SIG-M5 treated with dmso at 0.1 percent for 504 hours (cell line): ENCODE data around the gene FBXL17.

Source experiments
- DNase-seq: peaks from one replicate; lab custom pipeline; 2025; ENCODE audit not compliant: unreplicated experiment; lab: John Stamatoyannopoulos, UW

Gene FBXL17

GRCh38 chr5:108016101-108016500 lies 365.8 kb downstream of the FBXL17 start:
- DNase-seq: no peak

GRCh38 chr5:108006791-108007190 lies 375.1 kb downstream of the FBXL17 start:
- DNase-seq: no peak

- peak; percentile 27 for DNase-seq
Observed at GRCh38 chr5:108003178-108003577, 378.7 kb downstream of the FBXL17 start.

- no peak for DNase-seq
Observed at GRCh38 chr5:108001222-108001621, 380.7 kb downstream of the FBXL17 start.

- no peak for DNase-seq
Observed at GRCh38 chr5:107997338-107997980, 384.4 kb downstream of the FBXL17 start.

- no peak for DNase-seq
Observed at GRCh38 chr5:107993341-107993740, 388.6 kb downstream of the FBXL17 start.

- no peak for DNase-seq
Observed at GRCh38 chr5:107990881-107991810, 390.8 kb downstream of the FBXL17 start.

- DNase-seq: no peak
Observed at GRCh38 chr5:107985144-107985543, 396.8 kb downstream of the FBXL17 start.

- no peak for DNase-seq
Observed at GRCh38 chr5:107982703-107983425, 399.0 kb downstream of the FBXL17 start.

GRCh38 chr5:107980923-107981692 lies 400.8 kb downstream of the FBXL17 start:
- no peak for DNase-seq

- no peak for DNase-seq
Observed at GRCh38 chr5:107979900-107980299, 402.0 kb downstream of the FBXL17 start.

- no peak for DNase-seq
Observed at GRCh38 chr5:107979291-107979690, 402.6 kb downstream of the FBXL17 start.

- no peak for DNase-seq
Observed at GRCh38 chr5:107977550-107978071, 404.3 kb downstream of the FBXL17 start.

- DNase-seq: no peak
Observed at GRCh38 chr5:107975568-107975967, 406.3 kb downstream of the FBXL17 start.

- DNase-seq: no peak
Observed at GRCh38 chr5:107971846-107972245, 410.1 kb downstream of the FBXL17 start.

- no peak for DNase-seq
Observed at GRCh38 chr5:107969847-107970246, 412.1 kb downstream of the FBXL17 start.

- DNase-seq: no peak
Observed at GRCh38 chr5:107968998-107969397, 412.9 kb downstream of the FBXL17 start.

- no peak for DNase-seq
Observed at GRCh38 chr5:107968406-107968843, 413.5 kb downstream of the FBXL17 start.

GRCh38 chr5:107966201-107966600 lies 415.7 kb downstream of the FBXL17 start:
- DNase-seq: no peak

GRCh38 chr5:107964722-107965121 lies 417.2 kb downstream of the FBXL17 start:
- DNase-seq: no peak
